Activated T-helper 1 cell treated with anti-CD3 and anti-CD28 coated beads, Interleukin-12 subunit alpha, Interleukin-12 subunit beta, Interleukin-2, Interleukin-4 antibody, amounts not matched to agents 30 ng/mL and 10 ng/mL and 1 ng/mL, durations not matched to agents 14 hours and 24 hours and 36 hours (primary cell): ENCODE measurements around the gene ARHGAP44. TPM values are rescaled to one million over a fixed set of nuclear protein-coding genes. Genes with fewer than 3 reads are reported as not detected.
"Not testable (repeated sequence)": the region's sequence is repeated elsewhere in the genome, so short reads cannot be mapped to it uniquely, and the experiment has no call there.

Experiments used
- DNase-seq: peaks from one replicate; pipeline ENCODE4 v3.0.0; 2021; ENCODE audit warnings: low spot score
- H3K27ac Mint-ChIP-seq: one replicate; pipeline ENCODE4 v1.8.0; 2021; ENCODE audit warnings: mild to moderate bottlenecking, mixed read lengths
- H3K27me3 Mint-ChIP-seq: one replicate; pipeline ENCODE4 v1.8.0; 2022; ENCODE audit warnings: mild to moderate bottlenecking, moderate library complexity, mixed read lengths; ENCODE audit not compliant: insufficient read depth
- H3K36me3 Mint-ChIP-seq: one replicate; pipeline ENCODE4 v1.8.0; 2021; ENCODE audit warnings: low read depth, mixed read lengths
- H3K4me1 Mint-ChIP-seq: one replicate; pipeline ENCODE4 v1.8.0; 2021; ENCODE audit warnings: low read depth, mixed read lengths
- H3K4me3 Mint-ChIP-seq: one replicate; pipeline ENCODE4 v1.8.0; 2021; ENCODE audit warnings: mild to moderate bottlenecking, moderate library complexity, mixed read lengths
- H3K9me3 Mint-ChIP-seq: one replicate; pipeline ENCODE4 v1.8.0; 2021; ENCODE audit warnings: mixed read lengths
- intact Hi-C: fragments of 100-400 bp; cut with micrococcal nuclease; formaldehyde crosslinking; loops from one replicate; pipeline ENCODE4 v1.15.1; 2024
- total RNA-seq: library from RNA; stranded (reverse); gene quantifications from 2 replicates; pipeline ENCODE4 v1.2.3, GENCODE V29; 2022

Gene ARHGAP44
- total RNA-seq, 1 donor from 2014 or later: not detected

DNA sequence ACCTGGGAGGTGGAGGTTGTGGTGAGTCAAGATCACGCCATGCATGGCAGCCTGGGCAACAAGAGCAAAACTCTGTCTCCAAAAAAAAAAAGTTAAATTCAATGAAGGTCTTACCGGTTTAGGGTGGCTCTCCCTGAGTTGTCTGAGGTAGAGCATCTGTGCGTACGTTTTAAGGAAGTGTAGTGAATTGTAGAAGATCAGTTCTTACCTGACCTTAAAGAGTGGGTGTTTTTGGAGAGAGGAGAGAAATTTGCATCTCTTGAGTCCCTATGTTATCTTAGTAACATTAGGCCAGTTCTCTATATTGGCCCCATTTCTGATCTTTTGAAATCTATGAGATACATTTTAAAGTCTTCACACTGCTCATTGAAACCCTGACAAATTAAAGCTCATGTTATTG, 172.4 kb downstream of the ARHGAP44 start:
- Mint-ChIP-seq H3K36me3 (no peaks in the 10 kb centered on the region), H3K27me3 (no peaks in the 10 kb centered on the region), H3K9me3 (no peaks in the 10 kb centered on the region), H3K4me3 (no peak overlapping the region), H3K27ac (no peak overlapping the region), H3K4me1 (no peaks in the 10 kb centered on the region)
- DNase-seq: no peak
- intact Hi-C loops: no loop called here

DNA sequence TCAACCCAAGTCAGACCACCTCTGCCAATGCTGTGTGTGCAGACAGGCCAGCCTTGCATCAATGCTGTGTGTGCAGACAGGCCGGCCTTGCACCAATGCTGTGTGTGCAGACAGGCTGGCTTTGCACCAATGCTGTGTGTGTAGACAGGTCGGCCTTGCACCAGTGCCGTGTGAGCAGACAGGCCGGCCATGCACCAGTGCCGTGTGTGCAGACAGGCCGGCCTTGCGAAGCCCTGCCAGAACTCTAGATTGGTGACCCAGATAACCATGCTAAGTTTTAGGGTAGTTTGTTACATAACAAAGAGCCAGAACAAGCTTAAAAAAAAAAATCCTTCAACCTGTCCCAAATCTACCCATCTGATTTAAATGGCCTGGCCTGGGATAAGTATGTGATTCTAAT, 174.2 kb downstream of the ARHGAP44 start:
- Mint-ChIP-seq H3K36me3 (no peaks in the 10 kb centered on the region), H3K9me3 (no peaks in the 10 kb centered on the region), H3K4me3 (no peak overlapping the region), H3K27ac (no peak overlapping the region), H3K27me3 (no peaks in the 10 kb centered on the region), H3K4me1 (no peaks in the 10 kb centered on the region)
- intact Hi-C loops: no loop called here
- no peak for DNase-seq

DNA sequence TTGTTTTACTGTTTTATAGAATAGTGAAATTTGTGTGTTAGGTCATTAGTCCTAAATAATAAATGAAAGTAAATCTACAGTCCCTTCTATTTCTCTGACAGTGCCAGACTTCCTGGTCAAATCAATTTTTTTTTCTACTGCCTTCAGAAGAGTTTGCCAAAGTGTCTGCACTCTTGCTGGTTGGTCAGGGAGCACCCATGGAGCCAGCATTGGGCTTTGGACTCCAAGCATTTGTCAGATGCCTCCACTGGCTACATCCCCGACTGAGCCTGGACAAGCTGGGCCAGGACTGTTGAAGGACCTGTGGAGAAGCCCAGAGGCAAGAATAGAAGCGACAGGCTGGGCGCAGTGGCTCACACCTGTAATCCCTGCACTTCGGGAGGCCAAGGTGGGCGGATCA, 174.9 kb downstream of the ARHGAP44 start:
- intact Hi-C loops: no loop called here
- no peak overlapping the region for H3K4me3 Mint-ChIP-seq
- no peak overlapping the region for H3K27ac Mint-ChIP-seq
- no peaks in the 10 kb centered on the region for H3K27me3 Mint-ChIP-seq
- DNase-seq: no peak
- H3K4me1 Mint-ChIP-seq: no peaks in the 10 kb centered on the region
- no peaks in the 10 kb centered on the region for H3K9me3 Mint-ChIP-seq
- H3K36me3 Mint-ChIP-seq: no peaks in the 10 kb centered on the region

DNA sequence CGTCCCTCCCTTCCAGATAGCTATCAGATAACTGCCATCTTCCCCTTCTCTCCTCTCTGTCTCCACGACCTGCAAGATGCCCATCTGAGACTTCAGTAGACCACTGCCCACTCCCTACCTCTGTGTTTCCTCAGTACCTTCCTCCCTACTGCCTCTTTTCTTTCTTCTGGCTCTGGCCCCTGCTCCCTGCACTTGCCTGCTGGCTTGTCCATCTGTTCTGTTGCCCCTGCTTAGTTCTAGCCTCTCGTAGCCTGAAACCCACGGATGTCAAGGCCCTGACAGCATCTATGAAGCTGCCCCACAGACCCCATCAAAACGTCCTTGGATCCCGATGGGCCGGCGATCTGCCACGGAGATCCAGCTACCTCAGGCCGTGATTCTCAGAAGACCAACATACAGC, 175.5 kb downstream of the ARHGAP44 start:
- Mint-ChIP-seq H3K27me3 (no peaks in the 10 kb centered on the region), H3K9me3 (no peaks in the 10 kb centered on the region), H3K36me3 (no peaks in the 10 kb centered on the region), H3K27ac (no peak overlapping the region), H3K4me3 (no peak overlapping the region), H3K4me1 (no peaks in the 10 kb centered on the region)
- no peak for DNase-seq
- intact Hi-C loops: no loop called here

GRCh38 chr17:12965988-12966387, 176.7 kb downstream of the ARHGAP44 start:
- H3K27ac Mint-ChIP-seq: no peak overlapping the region
- H3K9me3 Mint-ChIP-seq: no peaks in the 10 kb centered on the region
- H3K27me3 Mint-ChIP-seq: no peaks in the 10 kb centered on the region
- H3K36me3 Mint-ChIP-seq: no peaks in the 10 kb centered on the region
- H3K4me1 Mint-ChIP-seq: no peaks in the 10 kb centered on the region
- no peak for DNase-seq
- intact Hi-C loops: no loop called here
- no peak overlapping the region for H3K4me3 Mint-ChIP-seq

GRCh38 chr17:12966413-12966812, 177.1 kb downstream of the ARHGAP44 start:
- DNase-seq: no peak
- no peak overlapping the region for H3K27ac Mint-ChIP-seq
- no peaks in the 10 kb centered on the region for H3K27me3 Mint-ChIP-seq
- no peaks in the 10 kb centered on the region for H3K4me1 Mint-ChIP-seq
- H3K9me3 Mint-ChIP-seq: no peaks in the 10 kb centered on the region
- H3K4me3 Mint-ChIP-seq: no peak overlapping the region
- intact Hi-C loops: no loop called here
- H3K36me3 Mint-ChIP-seq: no peaks in the 10 kb centered on the region

- Mint-ChIP-seq H3K9me3 (no peaks in the 10 kb centered on the region), H3K27me3 (peaks cover 4% of the 10 kb centered on the region), H3K36me3 (no peaks in the 10 kb centered on the region), H3K27ac (no peak overlapping the region), H3K4me3 (no peak overlapping the region), H3K4me1 (no peaks in the 10 kb centered on the region)
- intact Hi-C loops: no loop called here
- no peak for DNase-seq
Observed at GRCh38 chr17:12967962-12968361, 178.7 kb downstream of the ARHGAP44 start.

DNA sequence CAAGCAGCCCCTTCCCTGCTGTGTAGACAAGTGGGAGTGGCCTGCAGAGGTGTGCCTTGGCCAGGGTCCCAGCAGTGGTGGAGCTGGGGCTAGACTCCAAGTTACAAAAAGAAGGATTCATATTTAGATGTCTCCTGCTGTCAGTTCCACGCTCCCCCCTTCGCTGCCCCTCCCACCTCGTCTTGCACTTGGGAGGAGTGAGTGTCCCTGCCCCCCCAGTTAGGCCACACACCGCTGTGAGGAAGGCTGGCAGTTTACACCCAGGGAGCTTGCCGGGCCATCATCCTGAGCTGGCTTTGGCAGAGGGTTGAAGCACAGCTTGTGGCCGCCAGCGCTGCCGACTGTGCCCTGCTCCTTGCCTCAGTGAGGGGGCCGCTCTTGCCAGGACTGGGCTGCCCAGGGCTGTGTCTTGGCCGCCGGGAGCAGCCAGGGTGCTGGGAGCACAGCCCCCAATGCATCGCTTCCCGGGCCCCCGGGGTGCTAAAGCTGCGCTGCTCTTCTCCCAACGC, 184.3 kb downstream of the ARHGAP44 start:
- intact Hi-C loops: no loop called here

GRCh38 chr17:12974005-12974531, 184.8 kb downstream of the ARHGAP44 start:
- Mint-ChIP-seq H3K9me3 (no peaks in the 10 kb centered on the region), H3K4me1 (no peaks in the 10 kb centered on the region), H3K4me3 (no peak overlapping the region), H3K27ac (no peak overlapping the region), H3K27me3 (peaks cover 13% of the 10 kb centered on the region), H3K36me3 (no peaks in the 10 kb centered on the region)
- no peak for DNase-seq
- intact Hi-C loops: no loop called here

More for the DNA sequence above, 184.3 kb downstream of the ARHGAP44 start:
- H3K36me3 Mint-ChIP-seq: no peaks in the 10 kb centered on the region
- DNase-seq: no peak
- H3K4me1 Mint-ChIP-seq: no peaks in the 10 kb centered on the region
- H3K9me3 Mint-ChIP-seq: no peaks in the 10 kb centered on the region
- H3K27me3 Mint-ChIP-seq: peaks cover 13% of the 10 kb centered on the region
- no peak overlapping the region for H3K4me3 Mint-ChIP-seq
- no peak overlapping the region for H3K27ac Mint-ChIP-seq

- DNase-seq: no peak
- no peak overlapping the region for H3K4me3 Mint-ChIP-seq
- intact Hi-C loops: no loop called here
- no peaks in the 10 kb centered on the region for H3K4me1 Mint-ChIP-seq
- H3K27ac Mint-ChIP-seq: no peak overlapping the region
- peaks cover 13% of the 10 kb centered on the region for H3K27me3 Mint-ChIP-seq
- no peaks in the 10 kb centered on the region for H3K9me3 Mint-ChIP-seq
- H3K36me3 Mint-ChIP-seq: no peaks in the 10 kb centered on the region
Observed at GRCh38 chr17:12977008-12977751, 187.9 kb downstream of the ARHGAP44 start.

- intact Hi-C loops, H3K4me1 Mint-ChIP-seq, H3K27ac Mint-ChIP-seq, H3K9me3 Mint-ChIP-seq, H3K36me3 Mint-ChIP-seq, H3K27me3 Mint-ChIP-seq, DNase-seq, H3K4me3 Mint-ChIP-seq: not testable (repeated sequence)
Observed at GRCh38 chr17:12978787-12979186, 189.5 kb downstream of the ARHGAP44 start.

DNA sequence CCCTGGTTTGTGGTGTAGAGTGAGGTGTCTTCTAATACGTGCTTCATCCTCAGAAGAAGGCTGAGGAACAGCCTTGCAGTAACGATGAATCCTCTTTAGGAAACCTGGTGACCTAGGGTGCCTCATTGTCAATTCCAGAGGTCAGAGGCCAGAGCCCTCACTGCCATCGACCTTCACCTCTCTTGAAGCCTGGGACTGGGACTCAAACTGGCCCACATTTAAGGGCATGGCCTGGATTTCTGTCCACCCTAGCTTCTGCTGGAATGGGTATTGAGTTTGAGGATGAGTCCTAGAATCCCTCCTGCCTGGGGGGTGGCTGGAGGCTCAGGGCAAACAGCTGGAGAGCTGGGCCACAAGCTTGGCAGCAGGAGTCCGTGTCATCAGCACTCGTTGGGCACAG, 189.9 kb downstream of the ARHGAP44 start:
- intact Hi-C loops: no loop called here
- H3K4me1 Mint-ChIP-seq: no peaks in the 10 kb centered on the region
- H3K36me3 Mint-ChIP-seq: no peaks in the 10 kb centered on the region
- no peaks in the 10 kb centered on the region for H3K9me3 Mint-ChIP-seq
- DNase-seq: no peak
- H3K27ac Mint-ChIP-seq: no peak overlapping the region
- H3K27me3 Mint-ChIP-seq: peaks cover 3% of the 10 kb centered on the region
- H3K4me3 Mint-ChIP-seq: no peak overlapping the region

DNA sequence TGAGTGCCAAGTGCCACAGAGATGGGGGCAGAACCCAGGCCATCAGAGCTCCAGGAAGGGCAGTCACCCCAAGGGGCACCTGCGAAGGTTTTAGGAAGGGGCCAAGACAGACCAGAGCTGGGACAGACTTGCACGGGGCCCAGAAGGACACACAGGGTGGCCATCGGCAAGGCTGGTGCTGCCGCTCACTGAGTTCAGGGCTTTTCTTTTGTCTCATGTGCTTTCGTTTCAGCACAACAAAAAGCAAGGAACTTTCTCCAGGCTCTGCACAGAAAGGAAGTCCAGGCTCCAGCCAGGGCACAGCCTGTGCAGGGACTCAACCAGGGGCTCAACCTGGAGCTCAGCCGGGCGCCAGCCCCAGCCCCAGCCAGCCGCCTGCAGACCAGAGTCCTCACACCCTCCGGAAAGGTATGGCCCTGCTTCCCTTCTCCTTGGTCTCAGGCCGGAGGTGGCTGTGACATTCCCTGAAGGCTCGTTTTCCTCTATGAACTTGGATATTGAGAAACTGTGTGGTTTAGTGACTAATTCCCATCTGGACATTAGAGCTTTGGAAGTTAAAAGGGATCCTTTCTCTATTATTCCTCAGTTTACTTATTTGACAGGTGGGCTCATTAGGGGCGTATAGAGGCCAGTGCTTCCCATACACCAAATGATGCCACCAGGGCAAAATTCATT, 190.7 kb downstream of the ARHGAP44 start:
- no peaks in the 10 kb centered on the region for H3K9me3 Mint-ChIP-seq
- H3K4me1 Mint-ChIP-seq: no peaks in the 10 kb centered on the region
- no peaks in the 10 kb centered on the region for H3K36me3 Mint-ChIP-seq
- intact Hi-C loops: no loop called here
- H3K27ac Mint-ChIP-seq: no peak overlapping the region
- no peak for DNase-seq
- H3K27me3 Mint-ChIP-seq: peaks cover 3% of the 10 kb centered on the region
- H3K4me3 Mint-ChIP-seq: no peak overlapping the region
